ENCODE data around the gene DLX3. TPM values are rescaled to one million over a fixed set of nuclear protein-coding genes. Genes with fewer than 3 reads are reported as not detected.

Gene DLX3
- total RNA-seq, 1 donor from 2014 or later, result not detected

GRCh38 chr17:49987681-49988441 lies 7.2 kb downstream of the DLX3 start:
- H3K36me3 ChIP-seq (ENCODE audit: control insufficient read depth, insufficient read depth, low read length), result no peaks in the 10 kb centered on the region
- TF ChIP-seq CTCF (IDR thresholded peaks at IDR 0.05; ENCODE audit: insufficient read depth, low read length, severe bottlenecking), result no peak
- no peak for DNase-seq (ENCODE audit: low read depth)
- peaks cover 5% of the 10 kb centered on the region for H3K27me3 ChIP-seq (ENCODE audit: control insufficient read depth, insufficient read depth, low read length)
- FAIRE-seq, result no peak
- H3K4me3 ChIP-seq (ENCODE audit: low read depth, low read length), result no peak overlapping the region

GRCh38 chr17:49987290-49987585 lies 7.8 kb downstream of the DLX3 start:
- TF ChIP-seq CTCF (IDR thresholded peaks at IDR 0.05; ENCODE audit: insufficient read depth, low read length, severe bottlenecking), result no peak
- Histone ChIP-seq H3K36me3 (ENCODE audit: control insufficient read depth, insufficient read depth, low read length) (no peaks in the 10 kb centered on the region), H3K4me3 (ENCODE audit: low read depth, low read length) (no peak overlapping the region), H3K27me3 (ENCODE audit: control insufficient read depth, insufficient read depth, low read length) (peaks cover 5% of the 10 kb centered on the region)
- DNase-seq (ENCODE audit: low read depth), result no peak
- FAIRE-seq, result no peak

- peaks cover 5% of the 10 kb centered on the region for H3K27me3 ChIP-seq (ENCODE audit: control insufficient read depth, insufficient read depth, low read length)
These were observed 8.4 kb downstream of the DLX3 start for GRCh38 chr17:49986396-49987289.

GRCh38 chr17:49985310-49985990 lies 9.6 kb downstream of the DLX3 start:
- no peak for DNase-seq (ENCODE audit: low read depth)
- no peaks in the 10 kb centered on the region for H3K36me3 ChIP-seq (ENCODE audit: control insufficient read depth, insufficient read depth, low read length)
- H3K4me3 ChIP-seq (ENCODE audit: low read depth, low read length), result no peak overlapping the region
- peaks cover 5% of the 10 kb centered on the region for H3K27me3 ChIP-seq (ENCODE audit: control insufficient read depth, insufficient read depth, low read length)
- no peak for FAIRE-seq
- no peak for TF ChIP-seq CTCF (IDR thresholded peaks at IDR 0.05; ENCODE audit: insufficient read depth, low read length, severe bottlenecking)

More at GRCh38 chr17:49986396-49987289, 8.4 kb downstream of the DLX3 start:
- FAIRE-seq (no peak), DNase-seq (ENCODE audit: low read depth) (no peak)
- no peaks in the 10 kb centered on the region for H3K36me3 ChIP-seq (ENCODE audit: control insufficient read depth, insufficient read depth, low read length)
- no peak overlapping the region for H3K4me3 ChIP-seq (ENCODE audit: low read depth, low read length)
- no peak for TF ChIP-seq CTCF (IDR thresholded peaks at IDR 0.05; ENCODE audit: insufficient read depth, low read length, severe bottlenecking)

- DNase-seq (ENCODE audit: low read depth) (no peak), FAIRE-seq (peak; percentile 43)
- no peaks in the 10 kb centered on the region for H3K36me3 ChIP-seq (ENCODE audit: control insufficient read depth, insufficient read depth, low read length)
- TF ChIP-seq CTCF (IDR thresholded peaks at IDR 0.05; ENCODE audit: insufficient read depth, low read length, severe bottlenecking), result no peak
- peaks cover 5% of the 10 kb centered on the region for H3K27me3 ChIP-seq (ENCODE audit: control insufficient read depth, insufficient read depth, low read length)
- no peak overlapping the region for H3K4me3 ChIP-seq (ENCODE audit: low read depth, low read length)
These were observed 10.2 kb downstream of the DLX3 start for GRCh38 chr17:49984776-49985175.
